Smooth muscle cell (in vitro differentiated cells): Measurements from ENCODE around the gene RANBP9. TPM values are rescaled to one million over a fixed set of nuclear protein-coding genes. Genes with fewer than 3 reads are reported as not detected.

Source experiments
- DNase-seq: peaks from one replicate; lab custom pipeline; 2025; ENCODE audit not compliant: unreplicated experiment; lab: John Stamatoyannopoulos, UW
- H2AFZ ChIP-seq: fragments of 200-600 bp; sonication (generic); 2 replicates; pipeline ENCODE4 v1.6.0; 2016; ENCODE audit warnings: antibody characterized with exemption, low read depth, mild to moderate bottlenecking
- H3F3A ChIP-seq: fragments of 200-600 bp; sonication (generic); 2 replicates; pipeline ENCODE4 v1.6.0; 2017; ENCODE audit warnings: antibody characterized with exemption, low read depth
- H3K27ac ChIP-seq: fragments of 200-600 bp; sonication (generic); 2 replicates; pipeline ENCODE4 v1.5.1; 2016; ENCODE audit warnings: low read depth, mild to moderate bottlenecking
- H3K27me3 ChIP-seq: fragments of 200-600 bp; sonication (generic); 2 replicates; pipeline ENCODE4 v1.6.1; 2016; ENCODE audit warnings: low read depth, mild to moderate bottlenecking
- H3K36me3 ChIP-seq: fragments of 200-600 bp; sonication (generic); 2 replicates; pipeline ENCODE4 v1.5.1; 2016; ENCODE audit warnings: low read depth
- H3K4me1 ChIP-seq: fragments of 200-600 bp; sonication (generic); 2 replicates; pipeline ENCODE4 v1.5.1; 2016; ENCODE audit warnings: low read depth
- H3K4me2 ChIP-seq: fragments of 200-600 bp; sonication (generic); 2 replicates; pipeline ENCODE4 v1.6.0; 2016; ENCODE audit warnings: mild to moderate bottlenecking
- H3K4me3 ChIP-seq: fragments of 200-600 bp; sonication (generic); 2 replicates; pipeline ENCODE4 v1.5.1; 2016; ENCODE audit warnings: mild to moderate bottlenecking
- H3K79me2 ChIP-seq: fragments of 200-600 bp; sonication (generic); 2 replicates; pipeline ENCODE4 v1.6.0; 2016; ENCODE audit warnings: low read depth, mild to moderate bottlenecking
- H3K9ac ChIP-seq: fragments of 200-600 bp; sonication (generic); 2 replicates; pipeline ENCODE4 v1.6.0; 2016; ENCODE audit warnings: low read depth
- H3K9me3 ChIP-seq: fragments of 200-600 bp; sonication (generic); replicated peaks from 2 replicates; pipeline ENCODE4 v1.5.1; 2016; ENCODE audit warnings: low read depth
- H4K20me1 ChIP-seq: fragments of 200-600 bp; sonication (generic); 2 replicates; pipeline ENCODE4 v1.6.0; 2016; ENCODE audit warnings: low read depth
- CTCF ChIP-seq: fragments of 200-600 bp; sonication (generic); IDR thresholded peaks from 2 replicates; pipeline ENCODE4 v1.5.1; 2017; ENCODE audit warnings: borderline replicate concordance, mild to moderate bottlenecking, antibody characterized with exemption; ENCODE audit not compliant: insufficient read depth, poor library complexity, severe bottlenecking
- WGBS: methylation state at CpG from one replicate; pipeline ENCODE4 v1.1.7; 2016; ENCODE audit warnings: low lambda C conversion rate; 5-methylcytosine and 5-hydroxymethylcytosine counted together
- polyA plus RNA-seq: library from polyadenylated mRNA; unstranded; fragments of >200 nt; fragmentation: Nextera tagmentation; extraction: Ambion mirVana; gene quantifications from 2 replicates; pipeline ENCODE4 v1.2.1, GENCODE V29; 2016
- total RNA-seq: library from RNA; depleted of rRNA; stranded (reverse); fragments of >200 nt; gene quantifications from 2 replicates; pipeline ENCODE4 v1.2.3, GENCODE V29; 2014

The RANBP9 gene
- total and polyA plus RNA-seq, 2 experiments from 2014 or later = 26.9 to 40.9 TPM

- H3K4me1 ChIP-seq = no peaks in the 10 kb centered on the region
- peaks cover 9% of the 10 kb centered on the region for H3F3A ChIP-seq
- WGBS = 99% methylated on average over 3 of the region's 3 CpGs
- H3K27me3 ChIP-seq = no peaks in the 10 kb centered on the region
- no peak overlapping the region for H3K9ac ChIP-seq
- H3K79me2 ChIP-seq = peaks cover 100% of the 10 kb centered on the region
- H3K4me3 ChIP-seq = no peak overlapping the region
- H3K36me3 ChIP-seq = peaks cover 15% of the 10 kb centered on the region
- H4K20me1 ChIP-seq = peaks cover 91% of the 10 kb centered on the region
- DNase-seq = no peak
- no peak overlapping the region for H3K4me2 ChIP-seq
- no peaks in the 10 kb centered on the region for H3K9me3 ChIP-seq
- H2AFZ ChIP-seq = no peak overlapping the region
- H3K27ac ChIP-seq = no peak overlapping the region
- no peak for TF ChIP-seq CTCF
Observed at GRCh38 chr6:13676551-13677156, 35.0 kb downstream of the RANBP9 start.

- H3K9me3 ChIP-seq = no peaks in the 10 kb centered on the region
- no peak overlapping the region for H3K4me2 ChIP-seq
- H2AFZ ChIP-seq = no peak overlapping the region
- H3K27me3 ChIP-seq = no peaks in the 10 kb centered on the region
- no peak for TF ChIP-seq CTCF
- peaks cover 91% of the 10 kb centered on the region for H4K20me1 ChIP-seq
- H3K4me3 ChIP-seq = no peak overlapping the region
- peaks cover 9% of the 10 kb centered on the region for H3F3A ChIP-seq
- H3K4me1 ChIP-seq = no peaks in the 10 kb centered on the region
- H3K27ac ChIP-seq = no peak overlapping the region
- H3K79me2 ChIP-seq = peaks cover 100% of the 10 kb centered on the region
- no peak for DNase-seq
- no peaks in the 10 kb centered on the region for H3K36me3 ChIP-seq
- no peak overlapping the region for H3K9ac ChIP-seq
- WGBS = 66% methylated on average over 2 of the region's 2 CpGs
Observed at GRCh38 chr6:13674533-13675190, 37.0 kb downstream of the RANBP9 start.

GRCh38 chr6:13673825-13674444 is 37.7 kb downstream of the RANBP9 start:
- Histone ChIP-seq H3K27me3 (no peaks in the 10 kb centered on the region), H3K79me2 (peaks cover 100% of the 10 kb centered on the region), H3K27ac (no peak overlapping the region), H3K9me3 (no peaks in the 10 kb centered on the region), H3K4me1 (no peaks in the 10 kb centered on the region), H3K4me3 (no peak overlapping the region), H2AFZ (no peak overlapping the region), H3K4me2 (no peak overlapping the region), H3K36me3 (no peaks in the 10 kb centered on the region), H3K9ac (no peak overlapping the region), H3F3A (peaks cover 8% of the 10 kb centered on the region), H4K20me1 (peaks cover 93% of the 10 kb centered on the region)
- no peak for DNase-seq
- 100% methylated on average over 3 of the region's 3 CpGs for WGBS
- TF ChIP-seq CTCF = no peak

- no peaks in the 10 kb centered on the region for H3K4me1 ChIP-seq
- 94% methylated on average over 1 of the region's 1 CpG for whole genome bisulfite sequencing
- no peak overlapping the region for H3K9ac ChIP-seq
- H3K79me2 ChIP-seq = peaks cover 100% of the 10 kb centered on the region
- no peak overlapping the region for H2AFZ ChIP-seq
- H3F3A ChIP-seq = peaks cover 4% of the 10 kb centered on the region
- H3K4me3 ChIP-seq = no peak overlapping the region
- no peak for TF ChIP-seq CTCF
- no peaks in the 10 kb centered on the region for H3K9me3 ChIP-seq
- DNase-seq = no peak
- H3K27me3 ChIP-seq = no peaks in the 10 kb centered on the region
- no peaks in the 10 kb centered on the region for H3K36me3 ChIP-seq
- peaks cover 93% of the 10 kb centered on the region for H4K20me1 ChIP-seq
- H3K4me2 ChIP-seq = no peak overlapping the region
- no peak overlapping the region for H3K27ac ChIP-seq
Observed at GRCh38 chr6:13673368-13673767, 38.3 kb downstream of the RANBP9 start.
